ENCODE results near the gene USH2A. TPM values are rescaled to one million over a fixed set of nuclear protein-coding genes. Genes with fewer than 3 reads are reported as not detected.
A peak's percentile ranks its signal among the peaks of the same experiment; 100 is the strongest.

Gene USH2A
- total RNA-seq, 4 donors from 2014 or later, result under 0.01 to 1.9 (median under 0.01) TPM

GRCh38 chr1:215645182-215645581, 778.1 kb downstream of the USH2A start:
- no peaks in the 10 kb centered on the region for H3K27me3 ChIP-seq
- no peaks in the 10 kb centered on the region for H3K36me3 ChIP-seq
- WGBS, result 90% methylated on average over 4 of the region's 4 CpGs
- H3K4me1 ChIP-seq, result no peaks in the 10 kb centered on the region
- DNase-seq (ENCODE audit: extremely low spot score), result no peak
- TF ChIP-seq EP300 (IDR thresholded peaks at IDR 0.05) (no peak), POLR2A (IDR thresholded peaks at IDR 0.05; ENCODE audit: low read depth) (no peak)
- no peaks in the 10 kb centered on the region for H3K9me3 ChIP-seq
- no peak overlapping the region for H3K27ac ChIP-seq (replicated peaks in 1 of 4)
- no peak overlapping the region for H3K4me3 ChIP-seq
- intact Hi-C loops (cut with DNase I), result no loop called here

GRCh38 chr1:215643592-215644321, 779.5 kb downstream of the USH2A start:
- no peaks in the 10 kb centered on the region for H3K9me3 ChIP-seq
- H3K4me3 ChIP-seq, result no peak overlapping the region
- no peaks in the 10 kb centered on the region for H3K4me1 ChIP-seq
- intact Hi-C loops (cut with DNase I), result no loop called here
- TF ChIP-seq CTCF (IDR thresholded peaks at IDR 0.05) (no peak), POLR2AphosphoS5 (IDR thresholded peaks at IDR 0.05) (no peak), EP300 (IDR thresholded peaks at IDR 0.05) (no peak), POLR2A (IDR thresholded peaks at IDR 0.05; ENCODE audit: low read depth) (no peak)
- 90% methylated on average over 4 of the region's 4 CpGs for WGBS
- DNase-seq (ENCODE audit: extremely low spot score), result no peak
- H3K27me3 ChIP-seq, result no peaks in the 10 kb centered on the region
- H3K27ac ChIP-seq (replicated peaks in 1 of 4), result no peak overlapping the region
- no peaks in the 10 kb centered on the region for H3K36me3 ChIP-seq

GRCh38 chr1:215640429-215641148, 782.7 kb downstream of the USH2A start:
- 83% methylated on average over 18 of the region's 18 CpGs for WGBS
- no peaks in the 10 kb centered on the region for H3K27me3 ChIP-seq
- intact Hi-C loops (cut with DNase I), result no loop called here
- peaks cover 0 to 20% (median 14%) of the 10 kb centered on the region in 4 donors for H3K4me1 ChIP-seq
- H3K4me3 ChIP-seq, result no peak overlapping the region
- DNase-seq (ENCODE audit: extremely low spot score), result no peak
- H3K9me3 ChIP-seq, result no peaks in the 10 kb centered on the region
- H3K36me3 ChIP-seq, result no peaks in the 10 kb centered on the region
- H3K27ac ChIP-seq (replicated peaks in 1 of 4), result no peak overlapping the region
- TF ChIP-seq CTCF (IDR thresholded peaks at IDR 0.05), result no peak
- TF ChIP-seq EP300 (IDR thresholded peaks at IDR 0.05), result no peak
- TF ChIP-seq POLR2AphosphoS5 (IDR thresholded peaks at IDR 0.05), result no peak
- TF ChIP-seq POLR2A (IDR thresholded peaks at IDR 0.05; ENCODE audit: low read depth), result no peak

- peaks cover 0 to 22% (median 14%) of the 10 kb centered on the region in 4 donors for H3K4me1 ChIP-seq
- no peak for DNase-seq (ENCODE audit: extremely low spot score)
- TF ChIP-seq POLR2AphosphoS5 (IDR thresholded peaks at IDR 0.05), result peak in 1 of 2 donors; percentile 61
- TF ChIP-seq EP300 (IDR thresholded peaks at IDR 0.05), result no peak
- peak in 1 of 3 experiments; percentile 26 for TF ChIP-seq CTCF (IDR thresholded peaks at IDR 0.05)
- TF ChIP-seq POLR2A (IDR thresholded peaks at IDR 0.05; ENCODE audit: low read depth), result no peak
- peak overlapping the region in 3 of 4 donors; percentile 26 to 30 (median 27) for H3K4me3 ChIP-seq
- H3K36me3 ChIP-seq, result no peaks in the 10 kb centered on the region
- intact Hi-C loops (cut with DNase I), result no loop called here
- no peaks in the 10 kb centered on the region for H3K9me3 ChIP-seq
- no peaks in the 10 kb centered on the region for H3K27me3 ChIP-seq
- H3K27ac ChIP-seq (replicated peaks in 1 of 4), result peak overlapping the region; percentile 77 to 80 (median 79)
- WGBS, result 16% methylated on average over 5 of the region's 7 CpGs
Observed at GRCh38 chr1:215637041-215637573, 786.1 kb downstream of the USH2A start.
